NCI-H2081 (cell line): ENCODE data around the gene CRISPLD2.
"Not testable (repeated sequence)": the region's sequence is repeated elsewhere in the genome, so short reads cannot be mapped to it uniquely, and the experiment has no call there.

Source experiments
- DNase-seq, 2 experiments: peaks; one replicate each; lab custom pipeline; 2025; lab: John Stamatoyannopoulos, UW

Gene CRISPLD2

DNA sequence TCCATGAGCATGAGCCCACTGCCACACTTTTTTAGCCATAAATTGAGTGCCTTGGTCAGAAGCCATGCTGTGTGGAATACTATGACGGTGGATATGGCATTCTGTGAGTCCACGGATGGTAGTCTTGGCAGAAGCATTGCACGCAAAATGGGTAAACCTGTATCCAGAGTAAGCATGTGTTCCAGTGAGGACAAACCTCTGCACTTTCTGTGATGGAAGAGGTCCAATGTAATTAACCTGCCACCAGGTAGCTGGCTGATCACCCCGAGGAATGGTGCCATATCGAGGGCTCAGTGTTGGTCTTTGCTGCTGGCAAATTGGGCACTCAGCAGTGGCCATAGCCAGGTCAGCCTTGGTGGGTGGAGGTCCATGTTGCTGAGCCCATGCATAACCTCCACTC, 37.0 kb downstream of the CRISPLD2 start:
- not testable (repeated sequence) for DNase-seq

GRCh38 chr16:84859681-84860080, 39.9 kb downstream of the CRISPLD2 start:
- no peak for DNase-seq

DNA sequence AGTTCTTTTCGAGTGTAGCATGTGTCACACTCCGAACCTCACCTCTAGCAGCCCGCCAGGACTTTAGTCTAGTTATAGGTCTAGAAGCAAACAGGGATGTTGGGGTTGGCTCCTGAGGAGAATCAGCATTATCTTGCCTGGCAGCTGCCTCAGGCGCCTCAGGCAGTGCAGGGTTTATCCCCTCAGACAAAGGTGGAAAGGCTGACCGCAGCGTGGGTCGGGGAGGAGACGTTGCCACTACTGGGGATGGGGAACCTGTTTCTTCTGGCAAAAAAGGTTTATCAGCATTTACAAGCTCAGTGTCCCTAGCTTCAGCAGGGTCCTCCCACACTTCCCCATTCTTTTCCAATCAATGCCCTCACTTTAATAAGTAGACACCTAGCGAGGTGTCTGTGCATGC, 40.6 kb downstream of the CRISPLD2 start:
- DNase-seq: no peak

DNA sequence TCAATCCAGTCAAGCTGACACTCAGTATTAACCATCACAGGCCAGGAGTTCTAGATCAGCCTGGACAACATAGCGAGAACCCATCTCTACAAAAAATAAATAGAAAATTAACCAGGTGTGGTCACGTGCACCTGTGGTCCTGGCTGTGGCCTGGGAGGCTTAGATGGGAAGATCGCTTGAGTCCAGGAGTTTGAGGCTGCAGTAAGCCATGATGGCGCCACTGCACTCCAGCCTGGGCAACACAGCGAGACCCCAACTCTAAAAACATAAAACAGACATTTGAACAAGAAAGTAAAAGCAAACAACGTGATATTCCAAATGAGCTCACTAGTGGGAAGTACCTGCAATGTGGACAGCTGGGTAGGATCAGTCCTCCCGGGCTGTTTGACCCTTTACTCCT, 41.9 kb downstream of the CRISPLD2 start:
- no peak for DNase-seq

DNA sequence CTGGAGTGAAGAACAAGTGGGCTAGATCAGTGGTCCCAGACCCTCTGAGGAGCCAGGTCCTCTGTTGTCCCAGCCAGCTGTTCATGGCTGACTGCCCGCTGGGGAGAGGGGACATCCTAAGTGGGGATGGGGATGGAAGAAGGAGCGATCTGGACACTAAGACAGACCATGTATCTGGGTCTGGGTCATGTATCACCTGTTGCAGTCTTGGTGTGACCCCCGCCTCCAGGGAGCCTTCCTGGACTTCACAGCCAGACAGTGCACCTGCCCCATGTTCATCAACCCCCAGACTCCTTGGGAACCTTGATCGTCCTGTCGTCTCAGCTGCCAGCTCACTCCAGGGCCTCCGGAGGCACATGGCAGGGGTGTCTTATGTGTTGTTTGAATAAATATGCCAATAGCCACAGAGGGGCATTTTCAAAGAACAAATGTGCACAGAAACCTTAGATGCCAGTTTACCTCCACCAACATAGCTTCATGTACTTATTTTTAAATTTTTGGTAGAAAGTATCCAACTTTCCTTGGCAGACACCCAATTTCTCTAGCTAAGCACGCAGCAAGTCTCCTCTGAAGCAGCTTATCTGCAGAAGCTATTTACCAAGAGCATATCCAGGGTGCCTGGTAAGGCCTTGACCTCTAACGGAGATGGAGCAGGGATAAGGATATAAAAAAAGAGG, 43.2 kb downstream of the CRISPLD2 start:
- DNase-seq: no peak

DNA sequence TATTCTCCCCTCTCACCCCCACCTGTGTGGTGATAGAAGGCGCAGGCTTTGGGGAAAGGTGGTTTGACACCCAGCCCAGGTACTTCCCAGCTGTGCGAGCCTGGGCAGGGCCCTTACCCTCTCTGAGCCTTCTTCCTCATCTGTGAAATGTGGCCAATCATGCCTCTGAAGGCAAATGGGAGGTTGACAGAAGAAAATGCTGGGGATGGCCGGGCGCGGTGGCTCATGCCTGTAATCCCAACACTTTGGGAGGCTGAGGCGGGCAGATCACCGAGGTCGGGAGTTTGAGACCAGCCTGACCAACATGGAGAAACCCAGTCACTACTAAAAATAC, 43.7 kb downstream of the CRISPLD2 start:
- no peak for DNase-seq

DNA sequence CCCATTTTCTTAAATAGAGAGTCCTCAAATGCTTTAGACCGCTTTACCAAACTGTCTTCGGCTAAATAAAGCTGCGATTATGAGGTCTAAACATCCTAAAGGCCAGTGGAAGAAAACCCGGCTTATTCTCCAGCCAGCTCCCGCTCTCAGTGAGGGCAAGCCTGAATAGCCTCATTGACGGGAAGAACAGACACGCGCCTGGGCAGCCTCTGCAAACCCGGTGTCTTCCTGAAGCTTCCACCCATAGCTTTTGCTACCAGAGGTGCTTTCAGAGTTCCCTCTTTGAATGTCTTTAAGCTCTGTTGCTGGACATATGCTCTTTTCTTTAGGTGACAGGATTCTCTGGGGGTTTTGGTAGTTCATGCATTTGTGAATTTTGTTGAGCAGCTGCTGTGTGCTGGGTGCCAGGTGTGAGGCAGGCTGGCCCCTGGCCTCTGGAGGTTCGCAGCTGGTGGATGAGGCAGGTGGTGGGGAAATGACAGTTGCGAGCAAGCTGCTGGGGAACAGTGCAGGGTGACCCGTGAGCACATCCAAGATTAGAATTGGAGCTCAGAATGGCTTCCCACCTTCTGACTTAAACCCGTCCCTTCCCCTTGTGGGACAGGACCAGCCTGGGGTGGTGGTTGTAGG, 44.7 kb downstream of the CRISPLD2 start:
- DNase-seq: no peak

DNA sequence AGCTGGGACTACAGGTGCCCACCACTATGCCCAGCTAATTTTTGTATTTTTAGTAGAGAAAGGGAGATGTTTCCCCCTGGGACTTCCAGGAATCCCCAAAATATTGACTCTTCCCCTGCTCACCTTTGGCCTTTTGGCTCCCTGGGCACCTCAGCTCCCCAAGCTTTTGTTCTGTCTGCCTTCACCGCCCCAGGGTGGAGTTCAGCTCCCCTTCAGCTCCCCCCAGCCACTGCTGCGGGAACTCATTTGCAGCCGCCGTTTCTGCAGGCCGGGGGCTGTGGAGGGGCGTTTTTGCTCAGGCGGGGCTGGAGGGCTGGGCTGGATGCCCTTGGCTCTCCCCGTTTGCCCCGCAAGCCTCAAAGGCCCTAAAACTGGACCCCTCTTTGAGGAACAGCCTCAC, 47.9 kb downstream of the CRISPLD2 start:
- no peak for DNase-seq

DNA sequence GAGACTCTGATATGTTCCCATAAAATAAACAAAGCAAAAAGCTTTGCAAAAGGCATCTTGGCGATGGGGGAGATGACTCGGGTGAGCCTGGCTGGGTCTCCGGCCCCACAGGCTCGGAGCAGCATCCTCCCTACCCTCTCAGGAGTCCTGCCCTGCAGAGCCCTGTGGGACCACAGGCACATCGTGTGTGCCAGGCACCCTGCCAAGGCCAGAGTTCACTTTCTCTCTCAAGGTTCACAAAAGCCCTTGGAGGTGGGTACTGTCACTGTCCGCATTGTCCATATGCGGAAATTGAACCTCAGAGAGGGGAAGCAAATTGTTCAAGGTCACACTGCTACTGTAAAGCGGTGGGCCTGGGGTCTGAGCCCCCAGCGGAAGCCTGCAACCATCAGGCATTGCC, 48.5 kb downstream of the CRISPLD2 start:
- no peak for DNase-seq

GRCh38 chr16:84868829-84869472, 49.2 kb downstream of the CRISPLD2 start:
- DNase-seq: no peak

GRCh38 chr16:84869473-84869845, 49.7 kb downstream of the CRISPLD2 start:
- DNase-seq: no peak

GRCh38 chr16:84872971-84873370, 53.2 kb downstream of the CRISPLD2 start:
- DNase-seq: not testable (repeated sequence)

DNA sequence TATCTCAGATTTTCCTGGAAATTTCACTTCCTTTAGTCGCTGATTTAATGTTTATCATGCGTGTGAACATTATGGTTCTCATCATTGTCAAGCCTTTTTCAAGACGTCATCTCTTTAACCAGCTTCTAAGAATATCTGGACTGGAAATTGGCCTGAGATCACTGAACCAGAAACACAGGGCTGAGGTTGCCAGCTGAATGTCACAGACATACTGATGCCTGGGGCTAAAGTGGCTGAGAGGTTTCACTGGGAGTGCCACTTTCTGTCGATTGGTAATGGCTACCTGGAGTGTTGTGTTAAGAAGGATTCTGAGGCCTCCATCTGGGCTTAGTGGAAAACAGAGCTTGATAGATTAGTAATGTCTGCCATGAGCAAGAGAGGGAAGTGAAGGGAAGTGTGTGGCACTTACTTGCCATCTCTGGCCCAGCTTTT, 54.2 kb downstream of the CRISPLD2 start:
- no peak for DNase-seq

GRCh38 chr16:84874553-84874952, 54.8 kb downstream of the CRISPLD2 start:
- DNase-seq: no peak

DNA sequence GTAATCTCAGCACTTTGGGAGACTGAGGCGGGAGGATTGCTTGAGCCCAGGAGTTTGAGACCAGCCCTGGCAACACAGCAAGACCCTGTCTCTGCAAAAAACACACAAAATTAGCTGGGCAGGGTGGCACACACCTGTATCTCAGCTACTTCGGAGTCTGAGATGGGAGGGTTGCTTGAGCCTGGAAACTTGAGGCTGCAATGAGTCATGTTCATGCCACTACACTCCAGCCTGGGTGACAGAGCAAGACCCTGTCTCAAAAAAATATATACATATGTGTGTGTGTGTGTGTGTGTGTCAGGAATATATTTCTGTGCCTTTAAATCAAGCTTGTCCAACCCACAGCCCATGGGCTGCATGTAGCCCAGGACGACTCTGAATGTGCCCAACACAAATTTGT, 55.2 kb downstream of the CRISPLD2 start:
- no peak for DNase-seq

GRCh38 chr16:84875846-84876245, 56.1 kb downstream of the CRISPLD2 start:
- no peak for DNase-seq

GRCh38 chr16:84876873-84877606, 57.3 kb downstream of the CRISPLD2 start:
- no peak for DNase-seq

- DNase-seq: no peak
Observed at GRCh38 chr16:84878770-84879169, 59.0 kb downstream of the CRISPLD2 start.

DNA sequence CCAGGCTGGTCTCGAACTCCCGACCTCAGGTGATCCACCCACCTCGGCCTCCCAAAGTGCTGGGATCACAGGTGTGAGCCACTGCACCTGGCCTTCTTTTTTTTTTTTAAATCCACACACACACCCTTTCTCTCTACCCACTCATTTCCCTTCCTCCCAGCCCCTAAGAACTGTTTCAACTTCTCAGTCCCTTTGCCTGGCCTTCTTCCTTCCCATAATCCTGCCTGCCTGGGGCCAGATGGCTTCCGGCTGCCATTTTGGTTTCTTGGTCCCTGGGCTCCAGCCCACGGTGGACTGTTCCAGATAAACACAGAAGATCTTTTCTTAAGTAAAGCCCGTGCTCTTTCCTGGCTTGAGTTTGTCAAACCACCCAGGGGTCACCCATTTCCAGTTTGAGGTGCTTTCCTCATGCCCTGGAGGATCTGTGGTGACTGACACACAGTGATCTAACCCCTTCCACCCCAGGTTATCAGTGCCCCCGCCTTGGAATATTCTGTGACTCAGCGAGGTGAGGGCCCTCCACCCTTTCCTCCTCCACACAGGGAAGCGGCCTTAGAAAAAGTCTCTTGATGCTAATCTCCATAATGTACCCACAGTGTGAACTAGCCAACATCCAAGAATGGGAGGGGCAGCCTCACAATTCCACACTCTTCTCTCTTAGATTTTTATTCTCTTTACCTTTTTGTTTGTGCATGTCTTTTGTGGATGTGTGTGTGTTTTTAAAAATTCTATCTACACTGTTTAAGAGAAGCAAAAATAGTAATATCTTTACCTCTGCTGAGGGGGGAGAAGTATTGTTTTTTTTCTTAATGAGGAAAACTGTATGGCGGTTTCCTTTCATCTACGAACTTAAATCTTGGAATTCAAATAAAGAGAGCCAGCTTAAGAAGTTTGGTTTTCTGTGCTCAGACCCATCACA, 60.0 kb downstream of the CRISPLD2 start:
- DNase-seq: no peak

GRCh38 chr16:84881702-84882521, 62.1 kb downstream of the CRISPLD2 start:
- no peak for DNase-seq

- DNase-seq: no peak
Observed at GRCh38 chr16:84883301-84883700, 63.5 kb downstream of the CRISPLD2 start.
